Fibroblast of skin of left biceps (primary cell): ENCODE results near the gene ASPRV1.
"Not testable (repeated sequence)": the region's sequence is repeated elsewhere in the genome, so short reads cannot be mapped to it uniquely, and the experiment has no call there.

Experiments used
- DNase-seq, 2 experiments: peaks; one replicate each; pipeline ENCODE4 v3.0.0-alpha.2; 2013; ENCODE audit warnings: low read depth in 2 of 2

The ASPRV1 gene

GRCh38 chr2:69960821-69961220 is 610 bp downstream of the ASPRV1 start:
- DNase-seq, result no peak

DNA sequence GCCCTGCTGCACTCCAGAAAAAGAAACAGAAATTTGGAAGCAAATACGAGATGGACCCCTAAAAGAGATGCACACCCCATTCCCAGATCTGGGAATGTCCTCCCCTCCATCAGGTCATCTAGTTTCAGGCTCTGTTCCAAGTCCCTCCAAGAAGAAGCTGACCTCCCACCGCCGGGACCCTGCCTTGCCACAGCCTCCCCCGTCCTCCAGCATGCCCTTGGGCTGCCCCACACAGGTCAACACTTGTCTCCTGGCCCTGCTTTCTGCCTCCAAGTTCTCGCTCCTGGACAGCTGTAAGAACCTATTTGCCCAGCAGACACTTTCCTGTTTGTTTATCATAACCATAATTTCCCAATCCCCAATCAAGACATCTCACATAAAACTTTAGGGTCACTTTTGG is 2.0 kb downstream of the ASPRV1 start:
- DNase-seq, result no peak

GRCh38 chr2:69958480-69958879 is 3.0 kb downstream of the ASPRV1 start:
- no peak for DNase-seq

DNA sequence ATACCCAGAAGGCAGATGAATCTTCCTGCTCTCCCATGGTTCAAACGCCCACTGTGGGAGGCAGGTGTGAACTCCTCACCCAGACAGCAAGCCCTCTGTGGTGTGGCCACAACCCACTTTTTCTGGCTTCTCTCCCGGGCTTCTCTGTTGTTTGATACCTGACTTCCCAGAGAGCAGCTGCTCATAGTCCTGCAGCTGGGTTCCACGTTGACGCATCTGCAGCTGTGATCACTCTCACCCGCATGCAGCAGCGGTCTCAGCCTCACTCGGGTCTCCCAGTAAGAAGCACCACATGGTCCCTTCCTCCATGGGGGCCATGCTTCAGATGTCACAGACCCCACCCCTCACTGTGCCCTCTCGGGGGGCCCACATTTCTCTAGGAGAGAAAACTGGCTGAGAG is 3.5 kb downstream of the ASPRV1 start:
- DNase-seq, result no peak

DNA sequence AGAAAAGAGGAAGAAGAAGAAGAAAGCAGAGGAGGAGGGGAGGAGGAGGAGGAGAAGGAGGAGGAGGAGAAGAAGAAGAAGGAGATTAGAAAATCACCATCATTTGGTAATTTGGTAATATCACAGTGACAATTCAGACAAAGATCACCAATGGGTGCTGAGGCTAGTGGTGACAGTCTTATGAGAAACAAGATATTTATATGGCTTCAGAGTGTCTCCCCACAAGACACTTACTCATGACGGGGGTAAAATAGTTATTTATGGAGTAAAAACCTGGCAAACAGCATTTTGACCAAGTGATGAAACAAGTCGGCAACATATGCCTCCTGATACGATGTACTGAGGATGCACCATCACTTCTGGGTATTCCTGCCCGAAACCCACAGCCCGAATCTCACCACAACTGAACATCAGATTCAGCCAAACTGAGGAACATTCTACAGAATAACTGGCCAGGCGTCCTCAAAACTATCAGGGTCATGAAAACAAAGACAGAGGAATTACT is 4.9 kb downstream of the ASPRV1 start:
- no peak for DNase-seq

GRCh38 chr2:69955029-69955428 is 6.4 kb downstream of the ASPRV1 start:
- no peak for DNase-seq

- DNase-seq, result no peak
These were observed 7.3 kb downstream of the ASPRV1 start for GRCh38 chr2:69954084-69954483.

GRCh38 chr2:69952336-69953115 is 8.9 kb downstream of the ASPRV1 start:
- no peak for DNase-seq

GRCh38 chr2:69950671-69951070 is 10.8 kb downstream of the ASPRV1 start:
- not testable (repeated sequence) for DNase-seq

DNA sequence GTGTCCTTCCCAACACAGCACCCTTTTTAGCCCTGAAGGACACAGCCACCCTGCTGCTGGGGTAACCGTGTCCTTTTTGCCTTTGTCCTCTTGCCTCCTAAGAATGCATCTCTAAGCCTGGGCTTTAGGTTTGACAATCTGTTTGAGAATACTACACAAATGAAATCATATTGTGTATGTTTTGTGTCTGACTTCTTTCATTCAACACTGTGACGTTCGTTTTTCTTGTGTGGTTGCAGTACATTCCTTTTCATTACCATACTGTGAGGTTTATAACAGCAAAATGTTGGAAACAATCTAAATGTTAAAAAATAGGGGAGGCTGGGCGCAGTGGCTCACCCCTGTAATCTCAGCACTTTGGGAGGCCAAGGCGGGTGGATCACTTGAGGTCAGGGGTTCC is 11.2 kb downstream of the ASPRV1 start:
- no peak for DNase-seq

GRCh38 chr2:69948963-69949645 is 12.3 kb downstream of the ASPRV1 start:
- no peak for DNase-seq

DNA sequence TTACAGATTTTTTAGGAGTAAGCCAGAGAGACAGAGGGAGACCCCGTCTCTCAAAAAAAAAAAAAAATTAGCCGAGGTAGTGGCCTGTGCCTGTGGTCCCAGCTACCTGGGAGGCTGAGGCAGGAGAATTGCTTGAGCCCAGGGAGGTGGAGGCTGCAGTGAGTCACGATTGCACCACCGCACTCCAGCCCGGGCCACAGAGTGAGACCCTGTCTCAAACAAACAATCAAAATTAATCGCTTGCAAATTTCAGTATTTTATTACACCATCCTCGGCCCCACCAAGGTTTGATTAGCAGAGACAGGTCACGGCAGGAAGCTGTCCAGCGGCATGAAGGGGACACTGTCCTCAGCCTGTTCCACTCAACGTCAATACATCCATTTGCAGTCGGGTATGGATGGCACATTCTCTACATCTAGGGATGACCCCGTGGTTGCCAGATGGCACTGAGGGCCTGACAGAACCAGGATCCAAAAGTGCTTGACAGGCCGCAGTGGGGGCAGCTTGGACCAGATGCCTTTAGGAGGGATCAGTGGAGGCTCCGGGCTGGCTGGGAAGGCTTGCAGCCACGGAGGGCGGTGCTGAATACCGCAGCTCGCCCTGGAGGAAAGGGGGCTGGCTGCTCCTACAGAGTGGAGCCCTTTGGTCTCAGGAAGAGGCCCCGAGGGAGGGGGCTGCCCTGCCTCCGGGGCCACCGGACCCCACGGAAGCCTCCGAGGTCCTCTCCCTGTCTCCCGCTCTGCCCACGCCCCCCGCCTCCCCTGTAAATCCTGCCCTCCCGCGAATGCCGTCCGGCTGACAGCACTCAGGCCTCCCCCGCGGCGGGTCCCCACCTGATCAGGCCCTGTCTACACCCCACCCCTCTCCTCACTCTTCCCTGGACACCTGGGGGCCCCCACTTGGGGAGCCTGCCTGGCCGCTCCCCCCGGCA is 13.1 kb downstream of the ASPRV1 start:
- DNase-seq, result no peak

- no peak for DNase-seq
These were observed 14.0 kb downstream of the ASPRV1 start for GRCh38 chr2:69947325-69947931.

- DNase-seq, result peak in 1 of 2 experiments; percentile 2
These were observed 14.8 kb downstream of the ASPRV1 start for GRCh38 chr2:69946351-69947324.

- no peak for DNase-seq
These were observed 15.5 kb downstream of the ASPRV1 start for GRCh38 chr2:69945941-69946340.

- DNase-seq, result no peak
These were observed 16.0 kb downstream of the ASPRV1 start for GRCh38 chr2:69945441-69945840.

- no peak for DNase-seq
These were observed 16.7 kb downstream of the ASPRV1 start for GRCh38 chr2:69944756-69945155.

GRCh38 chr2:69943843-69944525 is 17.4 kb downstream of the ASPRV1 start:
- DNase-seq, result no peak

GRCh38 chr2:69943000-69943842 is 18.2 kb downstream of the ASPRV1 start:
- DNase-seq, result no peak
